Measurements from ENCODE around the gene HNRNPU. TPM values are rescaled to one million over a fixed set of nuclear protein-coding genes. Genes with fewer than 3 reads are reported as not detected.

Gene HNRNPU
- total RNA-seq, 3 donors from 2014 or later, result 381 to 500 (median 416) TPM

DNA sequence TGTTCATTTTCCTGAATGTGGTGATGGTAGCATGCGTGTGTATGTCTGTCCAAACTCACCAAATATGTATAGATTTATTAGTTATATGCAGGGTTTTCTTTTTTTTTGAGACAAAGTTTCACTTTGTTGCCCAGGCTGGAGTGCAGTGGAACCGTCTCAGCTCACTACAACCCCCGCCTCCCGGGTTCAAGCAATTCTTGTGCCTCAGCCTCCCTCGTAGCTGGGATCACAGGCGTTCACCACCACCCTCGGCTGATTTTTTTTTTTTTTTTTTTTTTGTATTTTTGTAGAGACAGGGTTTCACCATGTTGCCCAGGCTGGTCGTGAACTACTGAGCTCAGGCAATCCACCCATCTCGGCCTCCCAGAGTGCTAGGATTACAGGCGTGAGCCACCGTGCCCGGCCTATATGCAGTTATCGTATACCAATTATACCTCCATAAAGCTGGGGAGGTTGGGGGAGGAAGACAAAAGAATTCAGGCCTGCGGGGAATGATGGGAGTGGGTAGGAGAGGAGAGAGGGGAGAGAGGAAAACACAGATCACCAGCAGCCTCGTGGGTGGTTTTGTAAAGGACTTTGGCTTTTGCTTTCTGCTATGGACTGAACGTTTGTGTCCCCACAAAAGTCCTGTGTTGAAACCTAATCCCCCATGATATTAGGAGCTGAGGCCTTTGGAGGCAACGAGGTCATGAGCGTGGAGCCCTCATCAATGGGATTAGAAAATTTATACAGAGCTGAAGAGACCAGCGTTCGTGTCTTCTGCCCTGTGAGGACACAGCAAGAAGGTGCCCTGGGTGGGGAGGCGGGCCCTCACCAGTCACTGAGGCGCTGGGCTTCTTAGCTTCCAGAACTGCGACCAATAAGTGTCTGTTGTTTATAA lies 4.4 kb upstream of the HNRNPU start:
- Histone ChIP-seq H3K27ac (no peak overlapping the region), H3K27me3 (no peaks in the 10 kb centered on the region), H3K4me1 (no peaks in the 10 kb centered on the region), H3K4me3 (no peak overlapping the region), H3K36me3 (no peaks in the 10 kb centered on the region), H3K9me3 (no peaks in the 10 kb centered on the region)
- no peak for TF ChIP-seq POLR2A (IDR thresholded peaks at IDR 0.05)
- TF ChIP-seq POLR2AphosphoS5 (IDR thresholded peaks at IDR 0.05), result no peak
- no peak for TF ChIP-seq CTCF (IDR thresholded peaks at IDR 0.05)
- no peak for DNase-seq (ENCODE audit: low spot score in 2 of 2)
- intact Hi-C loops (cut with DNase I; ENCODE audit: low total_unique reads), result no loop called here

- peak overlapping the region; percentile 13 to 99 for H3K27ac ChIP-seq
Observed at GRCh38 chr1:244866355-244866754, 2.0 kb upstream of the HNRNPU start.

DNA sequence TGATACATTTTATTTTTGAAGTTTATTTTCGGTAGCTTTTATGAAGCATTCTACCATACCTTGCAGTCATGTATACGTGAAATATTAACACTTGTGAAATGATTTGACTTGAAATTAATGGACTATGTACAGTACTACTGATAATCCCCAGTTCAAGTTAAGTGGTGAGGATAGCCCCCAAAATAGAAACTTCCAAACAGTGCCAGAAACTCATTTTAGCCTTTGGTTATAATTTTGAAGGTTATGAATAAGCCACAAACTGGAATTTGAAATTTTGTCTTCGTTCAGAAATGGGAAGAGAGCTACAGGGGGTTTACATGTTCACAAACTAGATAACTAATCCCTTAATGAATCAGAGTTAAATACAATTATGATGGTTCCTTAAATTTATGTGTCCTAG lies 1.5 kb upstream of the HNRNPU start:
- no peak for TF ChIP-seq POLR2AphosphoS5 (IDR thresholded peaks at IDR 0.05)
- H3K4me1 ChIP-seq, result peaks cover 0 to 2% of the 10 kb centered on the region in 2 donors
- intact Hi-C loops (cut with DNase I; ENCODE audit: low total_unique reads), result no loop called here
- no peak overlapping the region for H3K4me3 ChIP-seq
- no peak for DNase-seq (ENCODE audit: low spot score in 2 of 2)
- no peaks in the 10 kb centered on the region for H3K9me3 ChIP-seq
- H3K27ac ChIP-seq, result peak overlapping the region; percentile 99 to 100
- no peaks in the 10 kb centered on the region for H3K27me3 ChIP-seq
- H3K36me3 ChIP-seq, result no peaks in the 10 kb centered on the region

More at GRCh38 chr1:244866355-244866754, 2.0 kb upstream of the HNRNPU start:
- H3K36me3 ChIP-seq, result no peaks in the 10 kb centered on the region
- H3K27me3 ChIP-seq, result no peaks in the 10 kb centered on the region
- TF ChIP-seq POLR2A (IDR thresholded peaks at IDR 0.05) (no peak), CTCF (IDR thresholded peaks at IDR 0.05) (no peak), POLR2AphosphoS5 (IDR thresholded peaks at IDR 0.05) (no peak)
- no peaks in the 10 kb centered on the region for H3K4me1 ChIP-seq
- no peaks in the 10 kb centered on the region for H3K9me3 ChIP-seq
- intact Hi-C loops (cut with DNase I; ENCODE audit: low total_unique reads), result no loop called here
- no peak overlapping the region for H3K4me3 ChIP-seq
- DNase-seq (ENCODE audit: low spot score in 2 of 2), result no peak

DNA sequence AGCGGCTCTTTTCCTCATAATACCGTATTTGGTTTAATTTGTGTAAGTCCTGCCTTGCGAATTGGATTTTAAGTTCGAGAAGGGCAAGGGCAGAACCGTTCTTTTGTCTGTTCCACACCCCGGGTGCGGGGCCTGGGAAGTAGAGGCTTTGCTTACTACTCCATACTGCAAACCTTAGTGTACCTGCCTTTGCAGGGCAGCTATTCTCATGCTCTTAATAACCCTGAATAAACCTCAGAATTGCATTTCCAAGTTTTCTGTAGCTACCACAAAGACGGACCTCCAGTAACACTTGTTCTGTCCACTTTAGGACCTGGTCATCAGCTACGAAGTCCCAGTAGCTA lies 657 bp upstream of the HNRNPU start:
- H3K4me3 ChIP-seq, result peak overlapping the region; percentile 98 to 99 (median 99)
- no peak for TF ChIP-seq POLR2A (IDR thresholded peaks at IDR 0.05)
- no peak for TF ChIP-seq POLR2AphosphoS5 (IDR thresholded peaks at IDR 0.05)
- TF ChIP-seq CTCF (IDR thresholded peaks at IDR 0.05), result no peak
- peak overlapping the region; percentile 99 to 100 for H3K27ac ChIP-seq
- no peaks in the 10 kb centered on the region for H3K36me3 ChIP-seq
- peaks cover 0 to 10% of the 10 kb centered on the region in 2 donors for H3K4me1 ChIP-seq
- H3K9me3 ChIP-seq, result no peaks in the 10 kb centered on the region
- no peaks in the 10 kb centered on the region for H3K27me3 ChIP-seq
- no peak for DNase-seq (ENCODE audit: low spot score in 2 of 2)
- intact Hi-C loops (cut with DNase I; ENCODE audit: low total_unique reads), result no loop called here

DNA sequence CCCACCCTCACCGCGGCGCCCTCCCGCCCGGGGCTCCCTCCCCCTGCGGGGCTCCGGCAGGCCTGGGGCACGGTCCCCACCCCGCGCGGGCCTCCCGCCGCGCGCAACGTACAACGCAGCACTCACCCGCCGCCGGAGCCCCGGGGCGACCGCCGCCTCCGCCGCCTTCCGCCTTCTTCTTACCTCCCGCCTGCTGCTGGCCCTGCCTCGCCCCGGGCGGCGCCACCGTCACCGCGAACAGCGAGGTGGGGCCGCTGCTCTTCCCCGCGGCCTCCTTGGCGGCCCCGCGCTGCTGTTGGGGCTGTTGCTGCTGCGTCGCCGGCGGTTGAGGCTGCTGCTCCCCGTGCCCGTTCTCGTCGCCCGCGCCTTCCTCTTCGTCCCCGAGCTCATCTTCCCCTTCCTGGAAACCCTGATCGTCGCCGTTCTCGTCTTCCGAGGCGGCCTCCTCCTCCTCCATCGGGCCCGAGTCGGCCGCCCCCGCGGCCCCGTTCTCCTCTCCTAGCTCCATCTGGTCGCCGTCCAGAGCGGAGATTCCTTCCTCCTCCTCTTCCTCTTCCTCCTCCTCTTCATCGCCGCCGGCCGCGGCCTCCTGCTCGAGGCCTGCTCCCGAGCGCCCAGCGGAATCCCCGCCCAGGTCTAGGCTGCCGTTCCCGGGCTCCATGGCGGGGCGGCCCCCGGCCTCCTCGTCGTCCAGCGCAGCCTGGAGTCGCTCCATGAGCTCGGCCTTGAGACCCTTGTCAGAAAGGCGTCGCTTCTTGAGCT lies 671 bp downstream of the HNRNPU start:
- peak in 1 of 3 donors; percentile 12 for TF ChIP-seq POLR2AphosphoS5 (IDR thresholded peaks at IDR 0.05)
- no peak for TF ChIP-seq POLR2A (IDR thresholded peaks at IDR 0.05)
- Histone ChIP-seq H3K27ac (peak overlapping the region; percentile 99 to 100), H3K9me3 (no peaks in the 10 kb centered on the region), H3K36me3 (peaks cover 3% of the 10 kb centered on the region), H3K4me3 (peak overlapping the region; percentile 98 to 99 (median 99)), H3K27me3 (no peaks in the 10 kb centered on the region), H3K4me1 (peaks cover 0 to 15% of the 10 kb centered on the region in 2 donors)
- peak in 1 of 2 donors; percentile 38 for DNase-seq (ENCODE audit: low spot score in 2 of 2)
- intact Hi-C loops (cut with DNase I; ENCODE audit: low total_unique reads), result loop anchor here (5.0 kb wide), 1 partner anchor 104 kb away; a partner anchor contains a TSS

Data from breast epithelium (tissue), 4 donors.